ENCODE data around the gene FBXO28. TPM values are rescaled to one million over a fixed set of nuclear protein-coding genes. Genes with fewer than 3 reads are reported as not detected.

FBXO28 gene
- total RNA-seq, 2 donors from 2014 or later = 33.2 to 40.1 TPM

DNA sequence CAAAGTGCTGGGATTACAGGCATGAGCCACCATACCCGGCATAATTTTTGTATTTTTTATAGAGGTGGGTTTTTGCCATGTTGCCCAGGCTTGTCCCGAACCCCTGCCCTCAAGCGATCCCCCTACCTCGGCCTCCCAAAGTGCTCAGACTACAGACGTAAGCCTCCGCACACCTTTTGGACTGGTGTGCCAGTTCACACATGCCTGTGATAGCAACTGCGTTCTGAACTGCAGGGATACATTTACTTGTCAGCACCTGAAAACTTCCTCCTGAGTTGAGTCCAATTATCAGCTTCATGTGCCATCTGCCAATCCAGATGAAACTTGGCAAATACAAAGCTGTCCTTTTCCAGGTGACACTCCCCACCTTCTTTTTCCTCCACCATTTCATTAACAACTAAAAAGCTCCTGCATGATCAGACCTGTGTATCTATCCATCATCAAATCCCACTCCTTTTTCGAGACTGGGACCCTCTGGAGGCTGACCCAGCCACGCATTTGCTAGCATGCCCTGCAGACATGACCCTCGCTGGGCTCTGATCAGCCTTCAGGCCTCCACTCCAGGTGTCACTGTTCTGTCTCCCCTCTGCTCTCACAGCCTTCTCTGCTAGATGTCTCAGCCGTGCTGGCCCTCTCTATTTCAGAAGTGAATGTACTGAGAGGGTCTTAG is 67.0 kb downstream of the FBXO28 start:
- Histone ChIP-seq H3K4me3 (ENCODE audit: low read length) (no peak overlapping the region), H3K27ac (ENCODE audit: low read depth, low read length) (no peak overlapping the region), H3K9ac (ENCODE audit: extremely low read depth, low read length, poor library complexity, severe bottlenecking) (no peak overlapping the region), H3K27me3 (ENCODE audit: control insufficient read depth, insufficient read depth, low read length, poor library complexity, severe bottlenecking) (no peaks in the 10 kb centered on the region), H3K9me3 (ENCODE audit: control insufficient read depth, low read length) (no peaks in the 10 kb centered on the region), H3K4me1 (ENCODE audit: control insufficient read depth, insufficient read depth, low read length) (no peaks in the 10 kb centered on the region), H3K36me3 (ENCODE audit: control insufficient read depth, insufficient read depth, low read length) (peaks cover 3% of the 10 kb centered on the region)
- H3K27me3 Mint-ChIP-seq (ENCODE audit: insufficient read depth) = peaks cover 8% of the 10 kb centered on the region
- TF ChIP-seq, protein P1, sequence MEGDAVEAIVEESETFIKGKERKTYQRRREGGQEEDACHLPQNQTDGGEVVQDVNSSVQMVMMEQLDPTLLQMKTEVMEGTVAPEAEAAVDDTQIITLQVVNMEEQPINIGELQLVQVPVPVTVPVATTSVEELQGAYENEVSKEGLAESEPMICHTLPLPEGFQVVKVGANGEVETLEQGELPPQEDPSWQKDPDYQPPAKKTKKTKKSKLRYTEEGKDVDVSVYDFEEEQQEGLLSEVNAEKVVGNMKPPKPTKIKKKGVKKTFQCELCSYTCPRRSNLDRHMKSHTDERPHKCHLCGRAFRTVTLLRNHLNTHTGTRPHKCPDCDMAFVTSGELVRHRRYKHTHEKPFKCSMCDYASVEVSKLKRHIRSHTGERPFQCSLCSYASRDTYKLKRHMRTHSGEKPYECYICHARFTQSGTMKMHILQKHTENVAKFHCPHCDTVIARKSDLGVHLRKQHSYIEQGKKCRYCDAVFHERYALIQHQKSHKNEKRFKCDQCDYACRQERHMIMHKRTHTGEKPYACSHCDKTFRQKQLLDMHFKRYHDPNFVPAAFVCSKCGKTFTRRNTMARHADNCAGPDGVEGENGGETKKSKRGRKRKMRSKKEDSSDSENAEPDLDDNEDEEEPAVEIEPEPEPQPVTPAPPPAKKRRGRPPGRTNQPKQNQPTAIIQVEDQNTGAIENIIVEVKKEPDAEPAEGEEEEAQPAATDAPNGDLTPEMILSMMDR (conservative IDR thresholded peaks at IDR 0.05) = no peak
- H3K27ac Mint-ChIP-seq = no peak overlapping the region
- H3K4me1 Mint-ChIP-seq = peaks cover 11% of the 10 kb centered on the region
- no peak overlapping the region for H3K4me3 Mint-ChIP-seq
- no peak for DNase-seq
- no peaks in the 10 kb centered on the region for H3K9me3 Mint-ChIP-seq
- WGBS, 2 experiments (ENCODE audit: insufficient coverage in 1 of 2, insufficient read length in 1 of 2) = 91 to 95% methylated on average over 8 to 11 of the region's 11 CpGs
- H3K36me3 Mint-ChIP-seq (ENCODE audit: low read depth) = peaks cover 7% of the 10 kb centered on the region

DNA sequence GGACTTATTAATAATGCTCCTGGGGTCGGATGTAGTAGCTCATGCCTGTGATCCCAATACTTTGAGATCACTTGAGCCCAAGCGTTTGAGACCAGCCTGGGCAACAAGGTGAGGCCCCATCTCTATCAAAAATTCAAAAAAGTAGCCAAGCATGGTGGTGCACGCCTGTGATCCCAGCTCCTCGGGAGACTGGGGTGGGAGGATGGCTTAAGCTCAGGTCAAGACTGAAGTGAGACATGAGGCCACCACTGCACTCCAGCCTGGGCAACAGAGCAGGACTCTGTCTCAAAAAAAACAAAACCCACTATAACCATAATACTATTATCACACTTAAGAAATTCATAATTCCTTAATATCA is 67.5 kb downstream of the FBXO28 start:
- H3K36me3 ChIP-seq (ENCODE audit: control insufficient read depth, insufficient read depth, low read length) = peaks cover 7% of the 10 kb centered on the region
- Mint-ChIP-seq H3K27me3 (ENCODE audit: insufficient read depth) (peaks cover 5% of the 10 kb centered on the region), H3K9me3 (no peaks in the 10 kb centered on the region), H3K4me3 (peak overlapping the region; percentile 68), H3K4me1 (peaks cover 11% of the 10 kb centered on the region), H3K36me3 (ENCODE audit: low read depth) (peaks cover 7% of the 10 kb centered on the region), H3K27ac (no peak overlapping the region)
- WGBS, 2 experiments (ENCODE audit: insufficient coverage in 1 of 2, insufficient read length in 1 of 2) = 96 to 100% methylated on average over 4 of the region's 4 CpGs
- no peak overlapping the region for H3K9ac ChIP-seq (ENCODE audit: extremely low read depth, low read length, poor library complexity, severe bottlenecking)
- H3K4me3 ChIP-seq (ENCODE audit: low read length) = no peak overlapping the region
- no peak for DNase-seq
- H3K27me3 ChIP-seq (ENCODE audit: control insufficient read depth, insufficient read depth, low read length, poor library complexity, severe bottlenecking) = no peaks in the 10 kb centered on the region
- H3K4me1 ChIP-seq (ENCODE audit: control insufficient read depth, insufficient read depth, low read length) = no peaks in the 10 kb centered on the region
- H3K27ac ChIP-seq (ENCODE audit: low read depth, low read length) = no peak overlapping the region
- TF ChIP-seq, protein P1 (conservative IDR thresholded peaks at IDR 0.05) = no peak
- no peaks in the 10 kb centered on the region for H3K9me3 ChIP-seq (ENCODE audit: control insufficient read depth, low read length)

DNA sequence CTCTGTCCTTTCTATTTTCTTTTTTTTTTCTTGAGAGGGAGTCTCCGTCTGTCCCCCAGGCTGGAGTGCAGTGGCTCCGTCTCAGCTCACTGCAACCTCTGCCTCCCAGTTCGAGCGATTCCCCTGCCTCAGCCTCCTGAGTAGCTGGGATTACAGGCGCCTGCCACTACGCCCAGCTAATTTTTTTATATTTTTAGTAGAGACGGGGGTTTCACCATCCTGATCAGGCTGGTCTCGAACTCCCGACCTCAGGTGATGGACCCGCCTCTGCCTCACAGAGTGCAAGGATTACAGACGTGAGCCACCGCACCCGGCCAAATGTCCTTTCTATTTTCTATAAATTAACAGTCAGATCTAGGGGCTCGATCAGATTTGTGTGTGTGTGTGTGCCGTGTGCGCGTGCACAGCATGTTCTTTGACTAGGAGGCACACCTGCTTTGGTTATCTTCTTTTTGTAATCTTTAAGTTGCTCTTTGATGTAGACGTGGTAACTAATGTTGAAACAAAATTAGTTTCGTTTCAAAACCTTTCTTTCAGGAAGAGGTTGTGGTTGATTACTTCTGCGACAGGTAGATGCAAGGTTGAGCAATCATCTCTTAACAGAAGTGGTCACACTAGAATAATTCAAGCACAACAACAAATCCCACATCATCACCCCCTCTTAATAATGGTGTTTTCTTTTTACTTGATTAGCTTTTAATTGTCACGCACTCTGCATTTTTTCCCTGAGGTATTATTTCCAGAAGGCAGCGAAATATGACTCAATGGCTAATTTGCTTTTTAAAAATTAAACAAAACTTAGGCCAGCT is 68.3 kb downstream of the FBXO28 start:
- DNase-seq = no peak
- H3K4me3 ChIP-seq (ENCODE audit: low read length) = peak overlapping the region; percentile 77
- H3K27me3 ChIP-seq (ENCODE audit: control insufficient read depth, insufficient read depth, low read length, poor library complexity, severe bottlenecking) = no peaks in the 10 kb centered on the region
- Mint-ChIP-seq H3K4me1 (peaks cover 11% of the 10 kb centered on the region), H3K36me3 (ENCODE audit: low read depth) (peaks cover 13% of the 10 kb centered on the region), H3K9me3 (no peaks in the 10 kb centered on the region), H3K27me3 (ENCODE audit: insufficient read depth) (peaks cover 4% of the 10 kb centered on the region), H3K27ac (peak overlapping the region; percentile 68), H3K4me3 (peak overlapping the region; percentile 68)
- TF ChIP-seq, protein P1 (conservative IDR thresholded peaks at IDR 0.05) = no peak
- H3K4me1 ChIP-seq (ENCODE audit: control insufficient read depth, insufficient read depth, low read length) = no peaks in the 10 kb centered on the region
- H3K36me3 ChIP-seq (ENCODE audit: control insufficient read depth, insufficient read depth, low read length) = peaks cover 8% of the 10 kb centered on the region
- no peaks in the 10 kb centered on the region for H3K9me3 ChIP-seq (ENCODE audit: control insufficient read depth, low read length)
- peak overlapping the region; percentile 18 for H3K9ac ChIP-seq (ENCODE audit: extremely low read depth, low read length, poor library complexity, severe bottlenecking)
- WGBS, 2 experiments (ENCODE audit: insufficient coverage in 1 of 2, insufficient read length in 1 of 2) = 83 to 84% methylated on average over 15 to 22 of the region's 22 CpGs
- H3K27ac ChIP-seq (ENCODE audit: low read depth, low read length) = peak overlapping the region; percentile 70
